DND-41 (cell line): ENCODE measurements around the gene NOVA1.
A peak's percentile ranks its signal among the peaks of the same experiment; 100 is the strongest.

Source experiments
- ATAC-seq: fragments of 200-7000 bp; cut with Tn5 transposase; 3 replicates; pipeline ENCODE4 v1.9.1; 2021; ENCODE audit warnings: low read depth; ENCODE audit not compliant: insufficient read depth
- DNase-seq: peaks from one replicate; pipeline ENCODE4 v3.0.0-alpha.2; 2020
- H2AFZ ChIP-seq: 2 replicates; pipeline ENCODE4 v1.6.0; 2012; ENCODE audit warnings: low read depth, low read length
- H3K27ac ChIP-seq: 2 replicates; pipeline ENCODE4 v1.5.1; 2012; ENCODE audit warnings: low read length, inconsistent platforms
- H3K27me3 ChIP-seq: fragments of 200-600 bp; sonication (generic); 2 replicates; pipeline ENCODE4 v1.6.0; 2012; ENCODE audit warnings: low read length, mild to moderate bottlenecking, inconsistent platforms; ENCODE audit not compliant: insufficient read depth, poor library complexity
- H3K36me3 ChIP-seq: 2 replicates; pipeline ENCODE4 v1.5.1; 2012; ENCODE audit warnings: low read length, inconsistent platforms; ENCODE audit not compliant: insufficient read depth
- H3K4me1 ChIP-seq: 2 replicates; pipeline ENCODE4 v1.5.1; 2012; ENCODE audit warnings: mild to moderate bottlenecking, low read length; ENCODE audit not compliant: insufficient read depth
- H3K4me2 ChIP-seq: 2 replicates; pipeline ENCODE4 v1.6.0; 2012; ENCODE audit warnings: mild to moderate bottlenecking, moderate library complexity, low read length, inconsistent platforms; ENCODE audit not compliant: insufficient read depth
- H3K4me3 ChIP-seq, 2 experiments: fragments of 200-600 bp in 1 of 2; shearing (Covaris generic) in 1 of 2; 2 replicates each; pipeline ENCODE4 v1.5.1; 2012 to 2016; ENCODE audit warnings: inconsistent platforms in 2 of 2, low read length in 2 of 2, mild to moderate bottlenecking in 2 of 2, low read depth in 1 of 2, moderate library complexity in 1 of 2
- H3K79me2 ChIP-seq: 2 replicates; pipeline ENCODE4 v1.6.0; 2012; ENCODE audit warnings: low read length, inconsistent platforms; ENCODE audit not compliant: insufficient read depth
- H3K9ac ChIP-seq: 2 replicates; pipeline ENCODE4 v1.6.0; 2012; ENCODE audit warnings: low read depth, mild to moderate bottlenecking, inconsistent platforms, low read length, moderate library complexity
- H3K9me3 ChIP-seq: 2 replicates; pipeline ENCODE4 v1.5.1; 2012; ENCODE audit warnings: low read length, moderate library complexity, mild to moderate bottlenecking, inconsistent platforms; ENCODE audit not compliant: insufficient read depth, severe bottlenecking
- H4K20me1 ChIP-seq: 2 replicates; pipeline ENCODE4 v1.6.0; 2012; ENCODE audit warnings: low read length; ENCODE audit not compliant: insufficient read depth
- EZH2 ChIP-seq: IDR thresholded peaks from 3 replicates; pipeline ENCODE4 v1.6.1; 2012; ENCODE audit warnings: borderline replicate concordance, low read depth, mild to moderate bottlenecking, moderate library complexity, low read length, inconsistent platforms; ENCODE audit not compliant: severe bottlenecking
- TF ChIP-seq, protein P1 (sequence below): IDR thresholded peaks from 2 replicates; pipeline ENCODE4 v1.5.1; 2012; ENCODE audit warnings: borderline replicate concordance, low read length, moderate library complexity, mild to moderate bottlenecking; ENCODE audit not compliant: poor library complexity, severe bottlenecking; ENCODE audit errors: extremely low read depth

The NOVA1 gene

DNA sequence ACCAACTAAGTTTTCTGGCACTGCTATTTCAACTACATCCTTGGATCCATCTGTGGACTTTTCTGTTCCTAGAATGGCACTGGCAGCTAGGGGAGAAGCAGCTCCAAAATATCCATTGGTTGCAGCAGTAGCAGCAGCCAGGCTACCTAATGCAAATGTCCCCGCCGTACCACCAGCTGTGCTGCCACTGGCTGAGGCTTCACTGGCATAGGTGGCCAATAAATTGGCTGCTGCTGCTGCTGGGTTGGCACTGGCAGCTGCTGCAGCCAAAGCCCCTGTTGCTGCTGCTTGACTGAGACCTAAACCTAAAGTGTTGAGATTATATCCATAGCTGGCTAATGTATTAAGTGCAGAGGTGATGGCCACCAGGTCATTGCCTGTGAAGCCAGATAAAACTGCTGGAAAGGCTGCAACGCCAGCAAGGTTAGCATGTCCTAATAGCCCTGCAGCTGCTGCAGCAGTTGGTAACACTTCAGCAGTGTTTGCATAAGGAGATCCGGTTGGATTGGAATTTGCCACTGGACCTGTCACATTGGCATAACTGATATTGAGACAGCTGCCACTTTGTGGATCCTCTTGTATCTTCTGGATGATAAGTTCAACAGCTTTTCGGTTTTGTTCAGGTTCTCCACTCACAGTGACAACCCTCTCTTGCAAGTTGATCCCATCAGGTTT lies 149.5 kb downstream of the NOVA1 start:
- H4K20me1 ChIP-seq: no peaks in the 10 kb centered on the region
- H2AFZ ChIP-seq: no peak overlapping the region
- no peaks in the 10 kb centered on the region for H3K4me1 ChIP-seq
- DNase-seq (no peak), ATAC-seq (no peak)
- TF ChIP-seq EZH2: no peak
- TF ChIP-seq, protein P1, sequence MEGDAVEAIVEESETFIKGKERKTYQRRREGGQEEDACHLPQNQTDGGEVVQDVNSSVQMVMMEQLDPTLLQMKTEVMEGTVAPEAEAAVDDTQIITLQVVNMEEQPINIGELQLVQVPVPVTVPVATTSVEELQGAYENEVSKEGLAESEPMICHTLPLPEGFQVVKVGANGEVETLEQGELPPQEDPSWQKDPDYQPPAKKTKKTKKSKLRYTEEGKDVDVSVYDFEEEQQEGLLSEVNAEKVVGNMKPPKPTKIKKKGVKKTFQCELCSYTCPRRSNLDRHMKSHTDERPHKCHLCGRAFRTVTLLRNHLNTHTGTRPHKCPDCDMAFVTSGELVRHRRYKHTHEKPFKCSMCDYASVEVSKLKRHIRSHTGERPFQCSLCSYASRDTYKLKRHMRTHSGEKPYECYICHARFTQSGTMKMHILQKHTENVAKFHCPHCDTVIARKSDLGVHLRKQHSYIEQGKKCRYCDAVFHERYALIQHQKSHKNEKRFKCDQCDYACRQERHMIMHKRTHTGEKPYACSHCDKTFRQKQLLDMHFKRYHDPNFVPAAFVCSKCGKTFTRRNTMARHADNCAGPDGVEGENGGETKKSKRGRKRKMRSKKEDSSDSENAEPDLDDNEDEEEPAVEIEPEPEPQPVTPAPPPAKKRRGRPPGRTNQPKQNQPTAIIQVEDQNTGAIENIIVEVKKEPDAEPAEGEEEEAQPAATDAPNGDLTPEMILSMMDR: no peak
- no peaks in the 10 kb centered on the region for H3K79me2 ChIP-seq
- no peaks in the 10 kb centered on the region for H3K9me3 ChIP-seq
- H3K27me3 ChIP-seq: no peaks in the 10 kb centered on the region
- H3K4me3 ChIP-seq: no peak overlapping the region
- H3K27ac ChIP-seq: no peak overlapping the region
- no peak overlapping the region for H3K4me2 ChIP-seq
- no peaks in the 10 kb centered on the region for H3K36me3 ChIP-seq
- H3K9ac ChIP-seq: no peak overlapping the region

DNA sequence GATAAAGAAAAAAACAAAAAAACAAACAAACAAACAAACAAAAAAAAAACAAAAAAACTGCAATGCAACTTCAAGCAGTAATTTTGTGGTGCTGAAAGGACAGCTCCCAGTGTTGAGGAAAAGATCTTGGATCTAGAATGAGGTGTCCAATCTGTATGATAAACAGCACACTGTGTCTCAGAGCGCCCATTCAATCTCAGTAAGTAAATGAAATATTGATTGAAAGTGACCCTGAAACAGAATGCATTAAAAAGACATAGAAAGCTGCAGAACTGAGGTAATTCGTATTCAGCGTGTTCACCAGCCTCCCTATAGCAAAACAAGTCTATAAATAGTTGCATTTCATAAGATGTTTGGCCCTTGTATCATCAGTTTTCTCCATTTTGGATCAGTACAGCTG lies 153.0 kb downstream of the NOVA1 start:
- no peak overlapping the region for H3K4me3 ChIP-seq
- H3K36me3 ChIP-seq: no peaks in the 10 kb centered on the region
- no peaks in the 10 kb centered on the region for H3K9me3 ChIP-seq
- H3K4me1 ChIP-seq: no peaks in the 10 kb centered on the region
- TF ChIP-seq, protein P1: no peak
- TF ChIP-seq EZH2: no peak
- H3K9ac ChIP-seq: no peak overlapping the region
- H4K20me1 ChIP-seq: no peaks in the 10 kb centered on the region
- no peak for ATAC-seq
- peak; percentile 4 for DNase-seq
- no peak overlapping the region for H3K4me2 ChIP-seq
- no peaks in the 10 kb centered on the region for H3K79me2 ChIP-seq
- no peak overlapping the region for H3K27ac ChIP-seq
- H3K27me3 ChIP-seq: no peaks in the 10 kb centered on the region
- no peak overlapping the region for H2AFZ ChIP-seq

DNA sequence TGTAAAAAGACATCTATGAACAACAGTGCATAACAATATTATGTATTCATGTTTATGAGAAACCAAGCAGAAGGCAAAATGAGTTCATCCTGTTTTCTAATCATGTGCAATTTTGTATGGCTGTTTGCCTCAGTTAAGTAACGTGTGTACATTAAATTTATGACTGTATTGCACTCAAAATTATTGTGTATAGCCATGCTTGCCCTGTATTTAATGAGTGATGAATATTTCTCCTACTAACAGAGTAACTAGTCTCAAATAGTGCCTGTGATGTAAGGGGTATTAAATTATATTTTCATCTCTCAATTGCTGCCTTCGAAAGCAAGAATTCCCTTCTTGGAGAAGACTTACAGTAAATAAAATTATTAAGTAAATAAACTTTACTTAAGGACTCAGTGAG lies 154.2 kb downstream of the NOVA1 start:
- Histone ChIP-seq H3K27ac (no peak overlapping the region), H3K4me2 (no peak overlapping the region), H3K27me3 (no peaks in the 10 kb centered on the region), H2AFZ (no peak overlapping the region), H4K20me1 (no peaks in the 10 kb centered on the region), H3K9me3 (no peaks in the 10 kb centered on the region), H3K9ac (no peak overlapping the region), H3K79me2 (no peaks in the 10 kb centered on the region), H3K4me3 (no peak overlapping the region), H3K36me3 (no peaks in the 10 kb centered on the region), H3K4me1 (no peaks in the 10 kb centered on the region)
- DNase-seq (no peak), ATAC-seq (no peak)
- TF ChIP-seq, protein P1: no peak
- no peak for TF ChIP-seq EZH2
